Stimulated activated CD8-positive, alpha-beta memory T cell treated with anti-CD3 and anti-CD28 coated beads, Interleukin-15, amount 100 ng/mL, for 24 hours (primary cell): Measurements from ENCODE around the gene DNAAF5.
"Not testable (repeated sequence)": the region's sequence is repeated elsewhere in the genome, so short reads cannot be mapped to it uniquely, and the experiment has no call there.

Experiments used
- DNase-seq: peaks from one replicate; pipeline ENCODE4 v3.0.0-alpha.2; 2020; ENCODE audit warnings: low read depth

The DNAAF5 gene

DNA sequence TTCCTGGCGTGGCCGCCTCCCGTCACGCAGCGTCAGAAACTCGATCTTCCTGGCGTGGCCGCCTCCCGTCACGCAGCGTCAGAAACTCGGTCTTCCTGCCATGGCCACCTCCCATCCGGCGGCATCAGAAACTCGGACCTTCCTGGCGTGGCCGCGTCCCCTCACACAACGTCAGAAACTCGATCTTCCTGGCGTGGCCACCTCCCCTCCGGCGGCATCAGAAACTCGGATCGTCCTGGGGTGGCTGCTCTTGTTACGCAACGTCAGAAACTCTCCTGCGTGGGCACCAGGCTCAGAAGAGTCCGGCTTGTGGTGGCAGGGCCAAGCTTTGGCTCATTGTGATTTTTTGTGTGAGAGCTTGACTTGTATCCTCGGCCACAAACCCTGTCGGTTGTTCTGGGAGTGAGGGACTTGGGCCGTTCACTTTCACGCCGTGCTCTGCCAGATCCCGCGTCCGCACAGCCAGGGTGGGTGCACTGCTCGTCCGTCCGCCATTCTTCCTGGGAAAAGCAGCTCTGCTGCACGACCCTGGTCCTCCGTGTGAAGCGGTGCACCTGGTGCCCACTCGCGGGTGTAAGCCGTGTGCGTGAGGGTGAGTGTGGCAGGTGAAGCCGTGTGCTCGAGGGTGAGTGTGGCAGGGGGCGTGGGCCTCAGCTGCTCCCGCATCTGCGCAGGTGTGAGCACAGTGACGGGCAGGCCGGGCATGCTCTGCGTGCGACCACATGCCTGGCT lies 56.4 kb downstream of the DNAAF5 start:
- DNase-seq: no peak

DNA sequence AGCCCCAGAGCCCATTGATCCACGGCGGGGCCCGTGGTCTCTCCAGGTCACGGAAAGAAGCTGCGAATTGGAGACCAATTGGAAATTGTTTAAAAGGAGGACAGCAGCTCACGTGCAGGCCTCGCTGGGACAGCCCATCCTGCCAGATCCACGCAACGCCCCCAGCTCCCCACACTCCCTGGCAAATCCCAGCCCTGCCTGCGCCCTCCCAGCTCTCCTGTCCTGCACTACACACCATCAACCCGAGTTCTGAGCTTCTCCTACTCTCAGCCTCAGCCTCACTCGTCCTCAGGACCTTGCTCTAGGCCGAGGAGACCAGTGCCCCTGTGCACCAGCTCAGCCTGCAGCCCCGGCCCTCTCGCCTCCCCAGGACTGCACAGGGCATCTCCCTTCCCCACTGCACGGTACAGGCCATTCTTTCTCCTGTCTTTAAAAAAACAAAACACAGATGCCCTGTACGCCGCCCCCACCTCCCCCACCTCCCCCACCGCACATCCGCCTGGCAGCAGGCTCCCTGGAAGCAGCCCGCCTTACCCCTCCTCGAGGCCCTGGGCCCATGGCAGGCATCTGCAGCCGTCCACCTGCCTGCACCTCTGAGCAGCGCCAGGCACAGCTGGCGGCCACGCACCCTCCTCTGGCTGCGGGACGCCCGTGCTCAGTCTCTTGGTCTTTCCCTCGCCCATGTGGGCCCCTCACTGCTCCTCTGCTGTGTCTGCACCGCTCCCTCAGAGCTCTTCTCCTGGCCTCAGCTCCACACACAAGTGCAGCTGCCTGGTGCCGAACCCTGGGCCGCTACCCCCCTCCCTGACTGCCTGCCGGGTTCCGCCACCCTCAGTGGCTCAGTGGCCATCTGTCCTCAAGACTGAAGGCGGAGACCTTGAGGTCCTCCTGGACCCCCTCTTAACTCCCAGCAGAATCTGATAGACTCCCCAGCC lies 57.3 kb downstream of the DNAAF5 start:
- no peak for DNase-seq

GRCh38 chr7:784971-785370 lies 58.5 kb downstream of the DNAAF5 start:
- no peak for DNase-seq

GRCh38 chr7:785416-785815 lies 58.9 kb downstream of the DNAAF5 start:
- no peak for DNase-seq

- peak; percentile 51 for DNase-seq
These were observed 60.2 kb downstream of the DNAAF5 start for GRCh38 chr7:786472-787255.

- no peak for DNase-seq
These were observed 61.1 kb downstream of the DNAAF5 start for GRCh38 chr7:787332-788240.

DNA sequence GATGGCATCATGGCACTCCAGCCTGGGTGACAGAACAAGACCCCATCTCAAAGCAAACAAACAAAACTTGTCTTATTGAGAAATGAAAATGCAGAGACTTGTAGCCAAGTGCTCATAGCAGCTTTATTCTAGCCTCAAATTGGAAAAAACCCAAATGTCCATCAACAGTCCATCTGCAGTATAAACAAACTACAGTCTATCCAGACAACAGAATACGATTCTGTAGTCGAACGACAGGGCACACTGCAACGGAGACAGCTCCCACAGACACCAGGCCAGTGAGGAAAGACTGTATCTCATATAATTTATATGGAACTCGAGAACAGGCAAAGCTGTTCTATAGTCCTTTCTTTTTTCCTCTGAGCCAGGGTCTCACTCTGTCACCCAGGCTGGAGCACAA lies 65.0 kb downstream of the DNAAF5 start:
- DNase-seq: no peak

- DNase-seq: no peak
These were observed 67.7 kb downstream of the DNAAF5 start for GRCh38 chr7:794207-794606.

GRCh38 chr7:794671-795329 lies 68.3 kb downstream of the DNAAF5 start:
- DNase-seq: no peak

GRCh38 chr7:796434-797169 lies 70.1 kb downstream of the DNAAF5 start:
- DNase-seq: not testable (repeated sequence)

- no peak for DNase-seq
These were observed 72.5 kb downstream of the DNAAF5 start for GRCh38 chr7:798921-799470.

DNA sequence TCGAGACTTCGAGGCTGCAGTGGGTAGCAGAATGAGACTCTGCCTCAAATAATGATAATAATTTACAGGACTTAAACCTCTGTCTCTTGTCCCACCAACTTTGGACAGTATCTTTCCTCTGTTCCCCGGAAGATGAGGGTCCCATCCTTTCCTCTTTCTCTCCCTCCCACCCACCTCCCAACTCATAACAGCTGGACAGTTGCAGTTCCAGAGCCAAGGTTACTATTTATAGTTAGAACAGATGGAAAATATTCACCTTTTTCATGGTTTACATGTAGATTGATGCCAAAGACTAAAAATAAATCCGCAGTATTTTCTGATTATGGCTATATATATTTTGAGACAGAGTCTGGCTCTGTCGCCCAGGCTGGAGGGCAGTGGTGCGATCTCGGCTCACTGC lies 74.2 kb downstream of the DNAAF5 start:
- no peak for DNase-seq

DNA sequence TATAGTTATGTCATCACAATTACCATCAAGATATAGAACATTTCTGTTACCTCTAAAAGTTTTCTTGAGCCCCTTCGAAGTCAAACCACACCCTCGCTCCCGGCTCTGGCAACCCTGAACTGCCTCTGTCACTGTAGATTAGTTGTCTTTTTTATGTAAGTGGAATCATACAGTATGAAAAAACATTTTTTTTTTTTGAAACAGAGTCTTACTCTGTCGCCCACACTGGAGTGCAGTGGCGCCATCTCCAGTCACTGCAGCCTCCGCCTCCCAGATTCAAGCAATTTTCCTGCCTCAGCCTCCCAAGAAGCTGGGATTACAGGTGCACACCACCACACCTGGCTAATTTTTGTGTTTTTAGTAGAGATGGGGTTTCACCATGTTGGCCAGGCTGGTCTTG lies 74.9 kb downstream of the DNAAF5 start:
- DNase-seq: not testable (repeated sequence)

DNA sequence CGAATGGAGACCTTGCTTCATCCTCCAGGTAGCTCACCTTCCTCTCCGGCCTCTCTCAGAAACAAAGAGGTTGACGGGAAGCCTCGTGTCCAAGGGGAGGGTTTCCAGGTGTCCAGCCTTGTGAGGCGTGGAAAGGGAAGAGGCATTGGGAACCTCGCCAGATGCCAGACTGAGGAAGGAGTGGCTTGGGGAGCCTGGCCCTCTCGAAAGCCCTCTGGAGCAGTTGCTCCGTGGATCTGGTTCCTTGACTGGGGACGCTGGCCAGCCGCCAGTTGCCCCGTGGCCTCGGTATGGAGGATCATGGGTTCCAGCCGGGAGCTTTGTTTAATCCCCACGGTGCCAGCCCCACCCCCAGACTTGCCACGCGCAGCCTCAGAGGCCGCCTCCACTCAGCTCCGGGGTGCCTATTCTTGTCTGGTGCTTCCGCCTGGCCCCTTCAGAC lies 75.5 kb downstream of the DNAAF5 start:
- no peak for DNase-seq

DNA sequence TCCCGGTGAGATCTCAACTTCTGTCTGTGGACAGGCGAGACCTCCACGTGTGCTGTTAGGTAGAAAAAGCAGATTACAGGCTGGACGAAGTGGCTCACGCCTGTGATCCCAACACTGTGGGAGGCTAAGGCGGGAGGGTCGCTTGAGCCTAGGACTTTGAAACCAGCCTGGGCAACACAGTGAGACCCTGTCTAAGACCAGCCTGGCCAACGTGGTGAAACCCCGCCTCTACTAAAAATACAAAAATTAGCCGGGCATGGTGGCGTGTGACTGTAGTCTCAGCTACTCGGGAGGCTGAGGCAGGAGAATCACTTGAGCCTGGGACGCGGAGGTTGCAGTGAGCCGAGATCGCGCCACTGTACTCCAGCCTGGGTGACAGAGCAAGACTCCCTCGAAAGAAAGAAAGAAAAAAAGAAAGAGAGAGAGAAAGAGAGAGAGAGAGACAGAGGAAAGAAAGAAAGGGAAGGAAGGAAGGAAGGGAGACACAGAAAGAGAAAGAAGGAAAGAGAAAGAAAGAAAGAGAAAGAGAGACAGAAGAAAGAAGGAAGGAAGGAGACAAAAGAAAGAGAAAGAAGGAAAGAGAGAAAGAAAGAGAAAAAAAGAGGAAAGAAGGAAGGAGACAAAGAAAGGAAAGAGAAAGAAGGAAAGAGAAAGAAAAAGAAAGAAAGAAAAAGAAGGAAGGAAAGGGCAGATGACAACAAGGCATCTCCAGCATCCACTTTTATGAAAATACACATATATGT lies 76.2 kb downstream of the DNAAF5 start:
- no peak for DNase-seq

GRCh38 chr7:803243-803635 lies 76.7 kb downstream of the DNAAF5 start:
- no peak for DNase-seq

DNA sequence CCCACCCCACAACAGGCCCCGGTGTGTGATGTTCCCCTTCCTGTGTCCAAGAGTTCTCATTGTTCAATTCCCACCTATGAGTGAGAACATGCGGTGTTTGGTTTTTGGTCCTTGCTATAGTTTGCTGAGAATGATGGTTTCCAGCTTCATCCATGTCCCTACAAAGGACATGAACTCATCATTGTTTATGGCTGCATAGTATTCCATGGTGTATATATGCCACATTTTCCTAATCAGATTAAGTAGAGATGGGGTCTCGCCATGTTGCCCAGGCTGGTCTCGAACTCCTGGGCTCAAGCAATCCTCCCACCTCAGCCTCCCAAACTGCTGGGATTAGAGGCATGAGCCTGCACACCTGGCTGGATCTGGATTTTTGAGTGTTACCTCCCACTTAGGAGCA lies 77.3 kb downstream of the DNAAF5 start:
- DNase-seq: not testable (repeated sequence)

- no peak for DNase-seq
These were observed 78.8 kb downstream of the DNAAF5 start for GRCh38 chr7:805261-805660.
